HUDEP-2 (cell line): ENCODE measurements around the gene SERPINB12.

Source experiments
- DNase-seq, 76 experiments: peaks; one replicate each; lab custom pipeline; 2025; ENCODE audit not compliant: unreplicated experiment in 76 of 76; lab: John Stamatoyannopoulos, UW

Gene SERPINB12

GRCh38 chr18:63591725-63592124 lies 49.6 kb downstream of the SERPINB12 start:
- DNase-seq, result no peak

GRCh38 chr18:63592471-63592870 lies 50.3 kb downstream of the SERPINB12 start:
- no peak for DNase-seq

GRCh38 chr18:63596964-63597363 lies 54.8 kb downstream of the SERPINB12 start:
- DNase-seq, result no peak

GRCh38 chr18:63603355-63603754 lies 61.2 kb downstream of the SERPINB12 start:
- DNase-seq, result no peak

- no peak for DNase-seq
Measured at GRCh38 chr18:63603772-63604171, 61.6 kb downstream of the SERPINB12 start.

- DNase-seq, result no peak
Measured at GRCh38 chr18:63604791-63605567, 62.8 kb downstream of the SERPINB12 start.

GRCh38 chr18:63606526-63606925 lies 64.4 kb downstream of the SERPINB12 start:
- no peak for DNase-seq

GRCh38 chr18:63613420-63613819 lies 71.3 kb downstream of the SERPINB12 start:
- DNase-seq, result no peak

- no peak for DNase-seq
Measured at GRCh38 chr18:63617049-63617914, 75.1 kb downstream of the SERPINB12 start.

GRCh38 chr18:63617915-63618234 lies 75.7 kb downstream of the SERPINB12 start:
- DNase-seq, result no peak
